Measurements from ENCODE around the gene RPL9. TPM values are rescaled to one million over a fixed set of nuclear protein-coding genes. Genes with fewer than 3 reads are reported as not detected.

RPL9 gene
- total RNA-seq, 4 donors from 2014 or later: 1,178 to 4,608 (median 3,940) TPM

GRCh38 chr4:39476187-39476895, 17.6 kb upstream of the RPL9 start:
- 89 to 91% methylated on average over 5 of the region's 5 CpGs for WGBS, 2 donors

GRCh38 chr4:39472396-39472795, 13.7 kb upstream of the RPL9 start:
- Histone ChIP-seq H3K4me3 (replicated peaks in 1 of 3) (no peak overlapping the region), H3K27me3 (no peaks in the 10 kb centered on the region), H3K27ac (no peak overlapping the region), H3K4me1 (no peaks in the 10 kb centered on the region), H3K9me3 (no peaks in the 10 kb centered on the region), H3K36me3 (no peaks in the 10 kb centered on the region)
- TF ChIP-seq POLR2A (IDR thresholded peaks at IDR 0.05) (no peak), CTCF (IDR thresholded peaks at IDR 0.05) (no peak)
- no peak for DNase-seq
- intact Hi-C loops (cut with DNase I): no loop called here
- 95 to 98% methylated on average over 3 of the region's 3 CpGs for WGBS, 2 donors

More at GRCh38 chr4:39476187-39476895, 17.6 kb upstream of the RPL9 start:
- intact Hi-C loops (cut with DNase I): no loop called here
- no peak for DNase-seq
- Histone ChIP-seq H3K27me3 (no peaks in the 10 kb centered on the region), H3K27ac (no peak overlapping the region), H3K9me3 (no peaks in the 10 kb centered on the region), H3K4me3 (replicated peaks in 1 of 3) (no peak overlapping the region), H3K4me1 (no peaks in the 10 kb centered on the region), H3K36me3 (no peaks in the 10 kb centered on the region)
- TF ChIP-seq POLR2A (IDR thresholded peaks at IDR 0.05) (no peak), CTCF (IDR thresholded peaks at IDR 0.05) (no peak)

- intact Hi-C loops (cut with DNase I): no loop called here
- H3K4me1 ChIP-seq: no peaks in the 10 kb centered on the region
- no peaks in the 10 kb centered on the region for H3K9me3 ChIP-seq
- H3K36me3 ChIP-seq: no peaks in the 10 kb centered on the region
- no peak overlapping the region for H3K4me3 ChIP-seq (replicated peaks in 1 of 3)
- TF ChIP-seq POLR2A (IDR thresholded peaks at IDR 0.05) (no peak), CTCF (IDR thresholded peaks at IDR 0.05) (no peak)
- H3K27me3 ChIP-seq: no peaks in the 10 kb centered on the region
- WGBS, 2 donors: 88 to 95% methylated on average over 1 of the region's 1 CpG
- no peak for DNase-seq
- no peak overlapping the region for H3K27ac ChIP-seq
These were observed 11.7 kb upstream of the RPL9 start for GRCh38 chr4:39470402-39470801.

GRCh38 chr4:39469429-39470077, 10.8 kb upstream of the RPL9 start:
- no peaks in the 10 kb centered on the region for H3K27me3 ChIP-seq
- H3K4me3 ChIP-seq (replicated peaks in 1 of 3): no peak overlapping the region
- DNase-seq: peak; percentile 44 to 48
- H3K36me3 ChIP-seq: no peaks in the 10 kb centered on the region
- TF ChIP-seq CTCF (IDR thresholded peaks at IDR 0.05) (peak; percentile 57 to 90 (median 80)), POLR2A (IDR thresholded peaks at IDR 0.05) (no peak)
- no peaks in the 10 kb centered on the region for H3K9me3 ChIP-seq
- intact Hi-C loops (cut with DNase I): no loop called here
- peak overlapping the region in 2 of 3 donors; percentile 46 to 56 for H3K27ac ChIP-seq
- H3K4me1 ChIP-seq: no peaks in the 10 kb centered on the region
- WGBS, 2 donors: 71 to 73% methylated on average over 4 of the region's 4 CpGs

GRCh38 chr4:39467464-39467863, 8.7 kb upstream of the RPL9 start:
- no peaks in the 10 kb centered on the region for H3K4me1 ChIP-seq
- no peaks in the 10 kb centered on the region for H3K27me3 ChIP-seq
- intact Hi-C loops (cut with DNase I): no loop called here
- DNase-seq: no peak
- no peak for TF ChIP-seq CTCF (IDR thresholded peaks at IDR 0.05)
- TF ChIP-seq POLR2A (IDR thresholded peaks at IDR 0.05): no peak
- peaks cover 0 to 13% of the 10 kb centered on the region in 2 donors for H3K36me3 ChIP-seq
- no peaks in the 10 kb centered on the region for H3K9me3 ChIP-seq
- H3K27ac ChIP-seq: no peak overlapping the region
- H3K4me3 ChIP-seq (replicated peaks in 1 of 3): no peak overlapping the region
- 95 to 96% methylated on average over 4 of the region's 4 CpGs for WGBS, 2 donors
